ENCODE results near the gene ST3GAL4. TPM values are rescaled to one million over a fixed set of nuclear protein-coding genes. Genes with fewer than 3 reads are reported as not detected.

Gene ST3GAL4
- total RNA-seq, 4 donors from 2014 or later, result 40.0 to 52.4 (median 40.5) TPM

GRCh38 chr11:126334659-126335462, 20.6 kb upstream of the ST3GAL4 start:
- Histone ChIP-seq H3K27me3 (no peaks in the 10 kb centered on the region), H3K36me3 (peaks cover 0 to 30% (median 21%) of the 10 kb centered on the region in 4 donors), H3K27ac (replicated peaks in 1 of 4) (no peak overlapping the region), H3K4me1 (peaks cover 31 to 48% (median 45%) of the 10 kb centered on the region in 4 donors), H3K4me3 (no peak overlapping the region), H3K9me3 (no peaks in the 10 kb centered on the region)
- TF ChIP-seq CTCF (IDR thresholded peaks at IDR 0.05) (no peak), POLR2A (IDR thresholded peaks at IDR 0.05; ENCODE audit: low read depth) (no peak), POLR2AphosphoS5 (IDR thresholded peaks at IDR 0.05) (no peak)
- intact Hi-C loops (cut with DNase I), result no loop called here
- no peak for DNase-seq (ENCODE audit: extremely low spot score)
- WGBS, result 82% methylated on average over 6 of the region's 6 CpGs

GRCh38 chr11:126335463-126335760, 20.1 kb upstream of the ST3GAL4 start:
- 86% methylated on average over 5 of the region's 5 CpGs for WGBS
- intact Hi-C loops (cut with DNase I), result no loop called here

GRCh38 chr11:126336138-126336541, 19.3 kb upstream of the ST3GAL4 start:
- Histone ChIP-seq H3K27ac (replicated peaks in 1 of 4) (no peak overlapping the region), H3K36me3 (peaks cover 0 to 30% (median 22%) of the 10 kb centered on the region in 4 donors), H3K4me3 (no peak overlapping the region), H3K27me3 (no peaks in the 10 kb centered on the region), H3K9me3 (no peaks in the 10 kb centered on the region), H3K4me1 (peaks cover 44 to 58% (median 57%) of the 10 kb centered on the region in 4 donors)
- intact Hi-C loops (cut with DNase I), result no loop called here
- 71% methylated on average over 8 of the region's 8 CpGs for WGBS
- no peak for DNase-seq (ENCODE audit: extremely low spot score)
- TF ChIP-seq POLR2AphosphoS5 (IDR thresholded peaks at IDR 0.05) (no peak), CTCF (IDR thresholded peaks at IDR 0.05) (no peak), POLR2A (IDR thresholded peaks at IDR 0.05; ENCODE audit: low read depth) (no peak), EP300 (IDR thresholded peaks at IDR 0.05) (no peak)

More at GRCh38 chr11:126335463-126335760, 20.1 kb upstream of the ST3GAL4 start:
- TF ChIP-seq CTCF (IDR thresholded peaks at IDR 0.05), result no peak
- no peak for TF ChIP-seq POLR2A (IDR thresholded peaks at IDR 0.05; ENCODE audit: low read depth)
- no peak for TF ChIP-seq POLR2AphosphoS5 (IDR thresholded peaks at IDR 0.05)
- no peak for TF ChIP-seq EP300 (IDR thresholded peaks at IDR 0.05)
- Histone ChIP-seq H3K9me3 (no peaks in the 10 kb centered on the region), H3K4me3 (no peak overlapping the region), H3K27ac (replicated peaks in 1 of 4) (no peak overlapping the region), H3K36me3 (peaks cover 0 to 31% (median 23%) of the 10 kb centered on the region in 4 donors), H3K27me3 (no peaks in the 10 kb centered on the region), H3K4me1 (peaks cover 36 to 52% (median 51%) of the 10 kb centered on the region in 4 donors)
- no peak for DNase-seq (ENCODE audit: extremely low spot score)

DNA sequence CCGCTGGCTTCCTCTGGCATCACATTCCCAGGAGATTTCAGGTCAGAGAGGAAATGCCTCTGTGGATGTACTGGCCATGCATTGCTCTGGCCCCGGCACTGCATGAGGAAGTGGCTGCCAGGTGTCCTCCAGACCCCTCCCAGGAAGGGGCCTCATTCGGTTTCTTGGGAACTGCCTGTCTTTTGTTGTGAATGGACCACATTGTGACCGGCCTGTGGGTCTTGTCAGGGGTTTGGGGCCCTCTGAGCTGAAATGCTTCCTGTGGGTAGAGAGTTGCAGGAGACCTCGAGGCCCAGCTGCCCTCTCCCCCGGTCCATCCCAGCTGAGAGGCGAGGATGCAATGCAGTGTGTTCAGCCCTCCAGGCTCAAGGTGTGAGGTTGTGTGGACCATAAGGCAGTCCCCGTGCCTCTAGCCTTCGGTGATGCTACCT, 18.8 kb upstream of the ST3GAL4 start:
- no peak overlapping the region for H3K27ac ChIP-seq (replicated peaks in 1 of 4)
- DNase-seq (ENCODE audit: extremely low spot score), result no peak
- WGBS, result 64% methylated on average over 9 of the region's 9 CpGs
- peaks cover 0 to 30% (median 18%) of the 10 kb centered on the region in 4 donors for H3K36me3 ChIP-seq
- H3K4me3 ChIP-seq, result no peak overlapping the region
- H3K27me3 ChIP-seq, result no peaks in the 10 kb centered on the region
- H3K4me1 ChIP-seq, result peaks cover 45 to 56% (median 55%) of the 10 kb centered on the region in 4 donors
- H3K9me3 ChIP-seq, result no peaks in the 10 kb centered on the region
- intact Hi-C loops (cut with DNase I), result no loop called here
- TF ChIP-seq CTCF (IDR thresholded peaks at IDR 0.05) (no peak), POLR2AphosphoS5 (IDR thresholded peaks at IDR 0.05) (no peak)

DNA sequence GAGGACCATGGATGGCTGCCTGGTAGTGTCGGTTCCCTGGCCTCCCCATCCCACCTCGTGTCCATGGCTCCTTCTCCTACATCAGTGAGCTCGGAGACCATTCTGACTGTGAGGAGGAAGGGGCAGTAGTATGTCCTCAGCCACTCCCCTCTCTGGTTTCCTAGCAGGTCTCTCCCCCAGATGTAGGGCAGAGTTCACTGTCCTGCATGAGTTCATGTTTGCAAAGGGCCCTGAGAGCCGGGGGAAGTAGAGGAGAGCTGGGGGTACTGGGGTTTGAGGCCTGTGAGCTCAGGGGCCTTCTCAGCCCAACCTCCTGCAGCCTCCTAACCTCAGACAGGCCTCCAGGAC, 18.4 kb upstream of the ST3GAL4 start:
- H3K4me1 ChIP-seq, result peaks cover 41 to 52% (median 51%) of the 10 kb centered on the region in 4 donors

More for the DNA sequence above, 18.4 kb upstream of the ST3GAL4 start:
- Histone ChIP-seq H3K4me3 (no peak overlapping the region), H3K27ac (replicated peaks in 1 of 4) (no peak overlapping the region), H3K9me3 (no peaks in the 10 kb centered on the region), H3K27me3 (no peaks in the 10 kb centered on the region), H3K36me3 (peaks cover 0 to 34% (median 21%) of the 10 kb centered on the region in 4 donors)
- 100% methylated on average over 2 of the region's 4 CpGs for WGBS
- intact Hi-C loops (cut with DNase I), result no loop called here
- TF ChIP-seq EP300 (IDR thresholded peaks at IDR 0.05) (no peak), POLR2A (IDR thresholded peaks at IDR 0.05; ENCODE audit: low read depth) (no peak), CTCF (IDR thresholded peaks at IDR 0.05) (no peak), POLR2AphosphoS5 (IDR thresholded peaks at IDR 0.05) (no peak)
- DNase-seq (ENCODE audit: extremely low spot score), result no peak
